H1 (cell line): ENCODE data around the gene SERPINE3. TPM values are rescaled to one million over a fixed set of nuclear protein-coding genes. Genes with fewer than 3 reads are reported as not detected.

ENCODE experiments used
- CBX5 ChIP-seq: fragments of 300-800, 300-1000 bp; sonication (generic); IDR thresholded peaks from 2 replicates; pipeline ENCODE4 v1.7.1; 2016; ENCODE audit warnings: antibody characterized with exemption, low read length, low read depth
- CBX8 ChIP-seq: fragments of 300-800, 300-1000 bp; sonication (generic); IDR thresholded peaks from 2 replicates; pipeline ENCODE4 v1.7.1; 2016; ENCODE audit warnings: low read depth, low read length, borderline replicate concordance
- CTBP2 ChIP-seq: IDR thresholded peaks from 2 replicates; pipeline ENCODE4 v1.7.0; 2011; ENCODE audit warnings: borderline replicate concordance, mild to moderate bottlenecking, moderate library complexity, mixed read lengths, low read length; ENCODE audit not compliant: insufficient read depth, insufficient read length
- E2F6 ChIP-seq: IDR thresholded peaks from 2 replicates; pipeline ENCODE4 v1.6.1; 2012; ENCODE audit warnings: inconsistent platforms
- EGR1 ChIP-seq: IDR thresholded peaks from 2 replicates; pipeline ENCODE4 v1.6.1; 2011; ENCODE audit warnings: low read depth, low read length, borderline replicate concordance
- EZH2 ChIP-seq: fragments of 200-600 bp; sonication (generic); IDR thresholded peaks from 2 replicates; pipeline ENCODE4 v1.7.1; 2012; ENCODE audit warnings: low read depth, mild to moderate bottlenecking, moderate library complexity, low read length, inconsistent platforms; ENCODE audit not compliant: severe bottlenecking
- POLR2AphosphoS5 ChIP-seq: IDR thresholded peaks from 2 replicates; pipeline ENCODE4 v1.6.1; 2011; ENCODE audit warnings: low read depth, low read length
- SIN3A ChIP-seq, 2 experiments: IDR thresholded peaks in 1 of 2; conservative IDR thresholded peaks in 1 of 2; 2 replicates each; pipeline ENCODE4 v1.6.1; 2011 to 2012; ENCODE audit warnings: low read length in 2 of 2, improper control_type of control experiment in 1 of 2, low read depth in 1 of 2, mild to moderate bottlenecking in 1 of 2
- SIRT6 ChIP-seq: IDR thresholded peaks from one replicate; pipeline ENCODE4 v1.7.1; 2012; ENCODE audit warnings: low read length, inconsistent platforms
- SIX5 ChIP-seq: IDR thresholded peaks from 2 replicates; pipeline ENCODE4 v1.6.1; 2011; ENCODE audit warnings: mild to moderate bottlenecking, low read depth, low read length
- TEAD4 ChIP-seq: IDR thresholded peaks from 2 replicates; pipeline ENCODE4 v1.6.1; 2012; ENCODE audit warnings: low read depth, low read length, inconsistent platforms, mixed read lengths
- YY1 ChIP-seq: IDR thresholded peaks from 2 replicates; pipeline ENCODE4 v1.6.1; 2011; ENCODE audit warnings: low read depth, mild to moderate bottlenecking, low read length
- ZNF274 ChIP-seq: IDR thresholded peaks from 2 replicates; pipeline ENCODE4 v1.7.0; 2012; ENCODE audit warnings: low read length, borderline replicate concordance; ENCODE audit errors: extremely low read depth
- polyA plus RNA-seq, 7 experiments: library from polyadenylated mRNA; depleted of rRNA in 3 of 7; stranded (reverse) in 5 of 7; unstranded in 2 of 7; fragments of >200 nt in 5 of 7; fragments of 200-250 nt in 2 of 7; gene quantifications; 1 replicate in 5 of 7; 2 replicates in 1 of 7; 4 replicates in 1 of 7; pipeline versions ENCODE4 v1.2.1 to v1.2.3, GENCODE V29; 2011 to 2013; ENCODE audit warnings: missing spikeins in 2 of 7, mixed read lengths in 2 of 7
- total RNA-seq: library from RNA; stranded (reverse); fragmentation: NEBNext Ultra II Directional; extraction: Animal tissue kit (Norgen Biotek cat#: 25700); gene quantifications from 2 replicates; pipeline ENCODE4 v1.2.1, GENCODE V29; 2021

SERPINE3 gene
- total and polyA plus RNA-seq, 2 of the 8 experiments (the other 6 are each of a cell fraction or from before 2014, with no cell fraction given): 0.34 to 1.0 TPM

- TF ChIP-seq E2F6 (no peak), CTBP2 (no peak), SIRT6 (no peak), EZH2 (no peak), POLR2AphosphoS5 (no peak), YY1 (no peak), TEAD4 (no peak), SIN3A (conservative IDR thresholded peaks at IDR 0.05 in 1 of 2, IDR thresholded peaks at IDR 0.05 in 1 of 2; ENCODE audit: low read depth in 1 of 2, low read length in 2 of 2) (no peak), CBX5 (no peak), EGR1 (no peak), ZNF274 (no peak), CBX8 (no peak), SIX5 (no peak)
These were observed 2.7 kb upstream of the SERPINE3 start (continued) for GRCh38 chr13:51336746-51337145.
